Endothelial cell of umbilical vein (primary cell): ENCODE measurements around the gene PSMD9.

Experiments
- EZH2 ChIP-seq: IDR thresholded peaks from 2 replicates; pipeline ENCODE4 v1.6.1; 2012; ENCODE audit warnings: borderline replicate concordance, low read depth, mild to moderate bottlenecking, moderate library complexity, low read length, inconsistent platforms; ENCODE audit not compliant: severe bottlenecking
- FOS ChIP-seq: IDR thresholded peaks from 2 replicates; pipeline ENCODE4 v1.6.1; 2011; ENCODE audit warnings: mild to moderate bottlenecking, low read length, moderate library complexity, borderline replicate concordance; ENCODE audit not compliant: insufficient read depth
- TF ChIP-seq, protein P1 (sequence below), 2 donors: IDR thresholded peaks; 1 replicate in 1 of 2; 2 replicates in 1 of 2; pipeline ENCODE4 v1.5.1; 2011; ENCODE audit warnings: low read length in 2 of 2, mild to moderate bottlenecking in 2 of 2, moderate library complexity in 2 of 2, control low read depth in 1 of 2, inconsistent platforms in 1 of 2, low read depth in 1 of 2; ENCODE audit not compliant: insufficient read depth in 1 of 2; ENCODE audit errors: extremely low read depth in 1 of 2
- TF ChIP-seq, protein P2 (sequence below): IDR thresholded peaks from 2 replicates; pipeline ENCODE4 v1.6.1; 2011; ENCODE audit not compliant: insufficient read depth, insufficient read length

DNA sequence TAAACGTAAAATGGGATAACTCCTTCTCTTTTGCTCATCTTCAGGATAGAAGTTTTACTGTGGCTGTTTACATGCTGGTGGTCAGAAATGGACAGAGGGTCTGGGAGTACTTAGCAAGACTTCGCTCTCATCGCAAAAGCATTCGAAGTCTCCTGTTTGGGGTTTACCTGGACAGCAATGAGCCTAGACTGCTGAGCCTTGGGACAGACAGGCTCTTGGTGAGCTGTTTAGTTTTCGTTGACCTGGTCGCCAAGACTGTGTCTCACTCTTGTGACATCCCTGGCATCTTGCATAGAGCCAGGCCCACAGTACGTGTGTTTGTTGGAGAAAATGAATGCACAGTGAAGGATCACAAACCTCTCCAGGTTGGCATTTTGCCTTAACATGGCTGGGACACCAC, 72.0 kb downstream of the PSMD9 start:
- TF ChIP-seq EZH2 (no peak), FOS (no peak)
- TF ChIP-seq, protein P1, sequence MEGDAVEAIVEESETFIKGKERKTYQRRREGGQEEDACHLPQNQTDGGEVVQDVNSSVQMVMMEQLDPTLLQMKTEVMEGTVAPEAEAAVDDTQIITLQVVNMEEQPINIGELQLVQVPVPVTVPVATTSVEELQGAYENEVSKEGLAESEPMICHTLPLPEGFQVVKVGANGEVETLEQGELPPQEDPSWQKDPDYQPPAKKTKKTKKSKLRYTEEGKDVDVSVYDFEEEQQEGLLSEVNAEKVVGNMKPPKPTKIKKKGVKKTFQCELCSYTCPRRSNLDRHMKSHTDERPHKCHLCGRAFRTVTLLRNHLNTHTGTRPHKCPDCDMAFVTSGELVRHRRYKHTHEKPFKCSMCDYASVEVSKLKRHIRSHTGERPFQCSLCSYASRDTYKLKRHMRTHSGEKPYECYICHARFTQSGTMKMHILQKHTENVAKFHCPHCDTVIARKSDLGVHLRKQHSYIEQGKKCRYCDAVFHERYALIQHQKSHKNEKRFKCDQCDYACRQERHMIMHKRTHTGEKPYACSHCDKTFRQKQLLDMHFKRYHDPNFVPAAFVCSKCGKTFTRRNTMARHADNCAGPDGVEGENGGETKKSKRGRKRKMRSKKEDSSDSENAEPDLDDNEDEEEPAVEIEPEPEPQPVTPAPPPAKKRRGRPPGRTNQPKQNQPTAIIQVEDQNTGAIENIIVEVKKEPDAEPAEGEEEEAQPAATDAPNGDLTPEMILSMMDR (IDR thresholded peaks at IDR 0.05; ENCODE audit: extremely low read depth in 1 of 2, insufficient read depth in 1 of 2, low read depth in 1 of 2, low read length in 2 of 2) = no peak
- TF ChIP-seq, protein P2, sequence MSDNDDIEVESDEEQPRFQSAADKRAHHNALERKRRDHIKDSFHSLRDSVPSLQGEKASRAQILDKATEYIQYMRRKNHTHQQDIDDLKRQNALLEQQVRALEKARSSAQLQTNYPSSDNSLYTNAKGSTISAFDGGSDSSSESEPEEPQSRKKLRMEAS = no peak
